GM04504 (cell line): ENCODE results near the gene SZT2.
A peak's percentile ranks its signal among the peaks of the same experiment; 100 is the strongest.

Source experiments
- DNase-seq: peaks from one replicate; pipeline ENCODE4 v3.0.0-alpha.2; 2012; ENCODE audit warnings: low read depth

Gene SZT2

DNA sequence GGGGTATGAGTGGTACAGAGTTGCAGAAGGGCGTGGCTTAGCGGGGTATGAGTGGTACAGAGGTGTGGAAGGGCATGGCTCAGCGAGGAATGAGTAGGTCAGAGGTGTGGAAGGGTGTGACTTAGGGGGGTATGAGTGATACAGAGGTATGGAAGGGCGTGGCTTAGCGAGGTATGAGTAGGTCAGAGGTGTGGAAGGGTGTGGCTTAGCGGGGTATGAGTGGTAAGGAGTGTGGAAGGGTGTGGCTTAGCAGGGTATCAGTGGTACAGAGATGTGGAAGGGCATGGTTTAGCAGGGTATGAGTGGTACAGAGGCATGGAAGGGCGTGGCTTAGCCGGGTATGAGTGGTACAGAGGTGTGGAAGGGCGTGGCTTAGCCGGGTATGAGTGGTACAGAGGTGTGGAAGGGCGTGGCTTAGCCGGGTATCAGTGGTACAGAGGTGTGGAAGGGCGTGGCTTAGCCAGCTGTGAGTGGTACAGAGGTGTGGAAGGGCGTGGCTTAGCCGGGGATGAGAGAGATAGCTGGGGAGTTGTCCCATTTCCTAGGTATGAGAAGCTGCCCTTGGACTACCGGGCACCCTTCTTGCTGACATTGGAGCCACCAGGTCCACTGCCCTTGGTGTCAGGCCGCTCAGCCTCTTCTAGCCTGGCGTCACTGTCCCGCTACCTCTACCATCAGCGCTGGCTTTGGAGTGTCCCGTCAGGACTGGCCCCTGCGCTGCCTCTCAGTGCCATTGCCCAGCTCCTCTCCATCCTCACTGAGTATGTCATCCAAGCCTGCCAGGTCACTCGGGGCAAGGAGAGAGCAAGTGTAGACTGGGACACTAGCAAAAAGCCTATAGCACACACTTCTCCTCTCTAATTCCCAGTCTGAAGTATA, 34.2 kb downstream of the SZT2 start:
- no peak for DNase-seq

DNA sequence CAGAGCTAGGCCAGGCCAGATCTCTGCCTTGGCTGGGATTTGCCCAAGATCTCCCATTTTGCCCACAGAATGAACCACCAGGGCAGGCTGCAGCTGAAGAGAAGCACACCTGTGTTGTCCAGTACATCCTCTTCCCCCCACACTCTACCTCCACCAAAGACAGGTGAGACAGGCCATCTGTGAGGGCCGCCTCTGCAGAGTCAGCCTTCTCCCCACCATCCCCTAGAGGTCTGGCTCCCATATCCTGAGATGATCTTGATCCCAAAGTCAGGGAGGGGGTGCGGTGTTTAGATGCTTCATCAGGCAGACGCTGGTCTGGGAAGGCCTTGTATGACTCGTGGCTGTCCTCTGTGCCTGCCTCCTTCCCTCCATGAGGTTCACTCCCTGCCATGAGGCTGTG, 35.3 kb downstream of the SZT2 start:
- no peak for DNase-seq

DNA sequence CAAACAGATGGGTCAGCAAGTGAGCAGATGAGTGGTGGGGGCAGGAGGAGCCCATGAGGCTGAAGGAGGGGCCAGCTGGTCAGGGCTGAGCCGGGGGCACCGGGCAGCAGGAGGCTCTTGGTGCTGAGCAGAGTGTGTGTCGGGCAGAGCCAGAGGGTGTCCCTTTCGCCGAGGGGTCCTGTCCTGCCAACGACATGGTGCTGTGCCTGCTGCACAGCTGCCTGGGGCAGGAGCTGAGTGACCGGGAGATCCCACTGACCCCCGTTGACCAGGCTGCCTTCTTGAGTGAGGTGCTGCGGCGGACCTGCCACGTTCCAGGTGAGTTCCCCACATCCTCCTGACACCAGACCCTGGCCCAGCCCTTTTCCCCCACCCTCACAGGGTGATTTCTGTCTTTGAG, 36.5 kb downstream of the SZT2 start:
- no peak for DNase-seq

DNA sequence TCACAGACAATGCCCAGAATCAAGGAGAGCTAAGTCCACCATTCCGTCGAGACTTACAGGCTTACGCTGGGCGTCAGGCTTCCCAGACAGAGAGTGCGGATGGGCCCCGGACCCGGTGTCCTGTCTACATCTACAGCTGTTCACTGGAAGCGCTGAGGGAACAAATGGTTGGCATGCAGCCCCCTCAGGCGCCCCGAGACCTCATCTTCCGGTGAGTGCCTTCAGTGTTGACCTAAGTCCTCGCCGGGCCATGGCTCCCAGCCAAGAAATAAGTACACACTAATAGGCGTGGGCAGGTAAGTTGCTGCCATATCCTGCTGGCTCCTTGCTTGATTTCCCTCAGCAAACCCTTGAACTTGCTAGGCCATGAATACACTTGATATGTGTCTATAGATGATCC, 37.8 kb downstream of the SZT2 start:
- no peak for DNase-seq

DNA sequence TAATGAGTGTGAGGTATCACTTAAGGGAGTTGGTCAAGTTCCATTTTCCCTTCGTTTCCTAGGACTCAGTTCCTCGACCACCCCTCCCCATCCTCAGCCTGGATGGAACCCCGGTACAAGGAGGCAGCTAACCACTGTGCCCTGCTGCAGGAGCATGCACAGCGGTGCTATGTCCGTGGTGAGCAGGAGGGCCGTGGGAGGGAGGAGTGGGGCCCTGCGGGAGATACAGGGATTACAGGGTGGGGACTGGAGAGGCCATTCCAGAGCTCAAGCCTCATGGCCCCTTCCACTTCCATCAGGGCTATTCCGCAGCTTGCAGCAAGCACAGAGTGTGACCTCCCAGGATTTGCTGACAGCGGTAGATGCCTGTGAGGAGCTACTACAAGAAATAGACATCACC, 38.2 kb downstream of the SZT2 start:
- DNase-seq = no peak

DNA sequence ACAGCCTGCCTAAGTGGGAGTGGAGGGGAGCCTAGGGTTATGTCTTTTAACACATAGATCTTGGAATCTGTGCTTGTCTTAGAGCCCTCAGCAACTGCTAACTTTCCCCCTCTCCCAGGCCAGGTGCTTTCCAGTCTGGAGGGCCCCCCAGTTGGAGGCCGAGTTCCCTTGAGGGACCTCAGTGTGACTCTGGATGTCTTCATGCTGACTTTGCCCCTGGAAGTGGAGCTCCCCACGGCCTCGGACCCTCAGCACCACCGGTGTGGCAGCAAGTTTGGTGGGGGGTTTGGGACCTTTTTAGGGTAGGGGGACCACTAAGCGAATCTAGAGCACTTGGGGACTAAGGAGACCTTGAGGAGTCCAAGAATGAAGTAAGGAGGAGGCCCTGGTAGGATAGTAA, 41.1 kb downstream of the SZT2 start:
- DNase-seq = no peak

DNA sequence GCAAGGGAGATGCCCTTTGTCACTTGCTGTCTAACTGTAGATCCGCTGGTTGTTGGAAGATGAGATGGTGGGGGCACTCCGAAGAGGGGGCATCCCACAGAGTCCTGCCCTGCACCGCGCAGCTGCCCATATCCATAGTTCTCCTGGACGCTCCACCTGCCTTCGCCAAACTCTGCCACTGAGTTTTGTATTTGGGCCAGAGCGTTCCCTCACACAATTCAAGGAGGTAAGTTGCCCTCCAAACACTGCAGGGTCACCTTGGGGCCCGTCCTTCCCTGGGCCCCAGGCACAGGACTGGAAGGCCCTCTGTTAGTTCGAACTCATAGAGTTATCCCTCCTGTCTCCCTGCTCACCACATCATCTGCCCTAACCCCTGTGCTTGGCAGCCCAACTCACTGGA, 42.0 kb downstream of the SZT2 start:
- no peak for DNase-seq

DNA sequence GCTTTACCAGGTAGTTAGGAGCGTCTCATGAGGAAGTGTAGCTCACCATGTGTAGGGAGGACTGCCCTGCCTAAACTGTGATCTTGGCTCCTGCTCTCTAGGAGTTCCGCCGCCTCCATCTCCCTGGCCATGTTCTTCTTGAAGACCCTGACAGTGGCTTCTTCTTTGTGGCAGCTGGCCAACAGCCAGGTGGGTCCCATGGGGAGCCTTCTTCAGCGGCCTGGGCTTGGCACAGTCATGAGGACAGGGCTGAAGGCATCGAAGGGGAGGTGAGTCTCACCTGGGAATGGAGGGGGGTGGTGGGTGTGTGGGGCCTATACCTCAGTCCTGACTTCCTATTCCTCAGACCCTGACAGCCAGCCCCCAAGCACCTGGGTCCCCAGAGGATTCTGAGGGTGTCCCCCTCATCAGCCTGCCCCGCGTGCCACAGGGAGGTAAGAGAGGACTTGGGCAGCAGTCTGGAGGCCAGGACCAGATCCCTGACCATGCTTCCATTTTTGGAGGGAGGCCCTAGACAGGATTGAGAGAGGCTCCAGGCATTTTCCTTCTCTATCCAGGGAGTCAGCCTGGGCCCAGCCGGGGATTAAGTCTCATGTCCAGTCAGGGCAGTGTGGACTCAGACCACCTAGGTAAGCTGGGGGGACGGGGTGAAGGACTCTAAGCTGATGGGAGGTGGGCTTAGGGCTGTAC, 42.6 kb downstream of the SZT2 start:
- no peak for DNase-seq

DNA sequence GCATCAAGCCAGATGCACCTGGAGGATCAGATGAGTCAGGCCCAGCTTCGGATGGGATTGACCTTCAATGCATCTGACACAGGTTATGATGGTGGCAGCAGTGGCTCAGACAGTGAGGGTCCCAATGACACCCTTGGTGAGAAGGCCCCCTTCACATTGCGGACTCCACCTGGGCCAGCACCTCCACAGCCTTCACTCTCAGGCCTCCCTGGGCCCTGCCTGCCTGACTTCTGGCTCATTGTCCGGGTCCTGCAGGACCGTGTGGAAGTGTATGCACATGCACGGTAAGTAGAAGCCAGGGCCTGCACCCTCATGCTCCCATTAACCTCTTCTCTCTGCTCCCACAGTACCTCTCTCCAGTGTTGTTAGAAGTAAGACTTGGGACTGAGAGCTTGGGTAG, 43.2 kb downstream of the SZT2 start:
- DNase-seq = no peak

DNA sequence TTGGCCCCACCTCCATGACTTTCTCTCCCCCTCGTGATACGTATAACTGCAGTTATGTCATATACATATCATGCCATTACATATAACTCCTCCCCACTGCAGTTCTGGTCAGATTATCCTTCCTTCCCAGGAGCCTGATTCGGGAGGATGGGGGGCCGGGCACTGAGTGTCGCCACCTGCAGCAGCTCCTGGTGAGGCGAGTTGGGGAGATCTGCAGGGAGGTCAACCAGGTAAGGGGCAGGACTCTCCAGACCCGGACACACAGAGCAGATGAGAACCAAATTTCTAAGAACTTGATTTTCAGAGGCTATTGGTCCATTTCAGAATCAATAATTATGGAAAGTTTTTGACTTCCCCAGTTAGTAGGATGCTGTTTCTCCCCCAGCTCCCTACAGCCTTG, 44.6 kb downstream of the SZT2 start:
- no peak for DNase-seq

DNA sequence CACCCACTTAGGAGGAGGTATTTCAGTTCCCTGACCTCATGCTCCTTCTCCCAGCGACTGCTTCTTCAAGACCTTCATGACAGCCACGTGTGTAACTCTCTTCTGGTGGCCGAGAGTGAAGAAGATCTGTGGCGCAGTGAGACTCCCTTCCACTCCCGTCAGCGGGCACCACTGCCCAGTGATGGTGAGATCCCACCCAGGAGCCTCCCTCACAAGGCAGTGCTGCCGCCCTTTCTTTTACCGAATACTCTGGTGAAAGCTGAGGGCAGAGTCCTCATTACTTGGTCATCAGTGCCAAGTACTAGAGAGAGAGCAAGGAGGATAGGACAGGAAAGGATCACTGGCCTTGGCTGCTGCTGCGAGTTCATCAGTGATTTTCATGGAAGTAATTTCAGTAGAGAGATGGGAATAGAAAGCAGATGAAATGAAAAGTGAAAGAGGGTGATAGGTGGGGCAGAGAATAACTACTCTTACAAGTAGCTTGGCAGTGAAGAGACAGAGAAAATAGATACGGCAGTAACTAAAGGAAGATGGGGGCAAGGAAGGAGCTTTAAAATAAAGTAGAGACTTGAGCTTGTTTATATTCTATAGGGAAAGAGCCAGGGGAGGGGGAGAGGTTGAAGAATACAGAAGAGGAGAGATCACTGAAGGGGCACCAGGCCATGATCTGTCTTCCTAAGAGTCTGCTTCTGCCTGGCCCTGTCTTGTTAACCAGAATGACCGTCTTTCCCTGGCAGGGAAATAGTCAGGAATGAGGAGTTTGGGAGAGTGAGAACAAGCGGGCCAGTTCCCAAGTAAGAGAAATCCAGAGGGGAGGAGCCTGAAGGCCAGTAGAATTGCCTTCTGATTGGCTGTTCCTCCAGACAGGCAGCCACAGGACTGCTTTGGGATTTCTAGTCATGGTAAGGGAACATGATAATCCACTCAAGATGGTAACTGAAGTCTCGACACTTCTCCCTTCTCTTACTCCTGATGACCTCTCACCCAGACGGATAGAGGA, 45.7 kb downstream of the SZT2 start:
- DNase-seq = peak; percentile 50

DNA sequence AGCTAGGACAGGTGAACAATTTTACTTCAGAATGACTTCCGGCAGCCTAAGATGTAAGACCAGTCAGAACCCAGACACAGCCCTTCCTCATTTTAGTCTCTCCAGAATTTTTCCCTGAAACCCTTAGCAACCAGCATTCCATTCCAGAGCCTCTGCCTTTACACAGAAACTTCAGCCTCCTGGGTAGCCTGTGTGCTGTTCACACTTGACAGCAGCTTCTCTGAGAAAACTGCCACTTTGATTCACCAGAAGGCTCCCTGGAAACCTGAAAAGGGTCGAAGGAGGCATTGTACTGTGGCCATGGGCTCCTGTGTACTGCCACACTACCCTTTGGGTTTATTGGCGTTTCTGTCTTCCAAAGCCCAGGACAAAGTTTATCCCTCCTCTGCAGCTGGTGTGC, 46.7 kb downstream of the SZT2 start:
- DNase-seq = no peak

DNA sequence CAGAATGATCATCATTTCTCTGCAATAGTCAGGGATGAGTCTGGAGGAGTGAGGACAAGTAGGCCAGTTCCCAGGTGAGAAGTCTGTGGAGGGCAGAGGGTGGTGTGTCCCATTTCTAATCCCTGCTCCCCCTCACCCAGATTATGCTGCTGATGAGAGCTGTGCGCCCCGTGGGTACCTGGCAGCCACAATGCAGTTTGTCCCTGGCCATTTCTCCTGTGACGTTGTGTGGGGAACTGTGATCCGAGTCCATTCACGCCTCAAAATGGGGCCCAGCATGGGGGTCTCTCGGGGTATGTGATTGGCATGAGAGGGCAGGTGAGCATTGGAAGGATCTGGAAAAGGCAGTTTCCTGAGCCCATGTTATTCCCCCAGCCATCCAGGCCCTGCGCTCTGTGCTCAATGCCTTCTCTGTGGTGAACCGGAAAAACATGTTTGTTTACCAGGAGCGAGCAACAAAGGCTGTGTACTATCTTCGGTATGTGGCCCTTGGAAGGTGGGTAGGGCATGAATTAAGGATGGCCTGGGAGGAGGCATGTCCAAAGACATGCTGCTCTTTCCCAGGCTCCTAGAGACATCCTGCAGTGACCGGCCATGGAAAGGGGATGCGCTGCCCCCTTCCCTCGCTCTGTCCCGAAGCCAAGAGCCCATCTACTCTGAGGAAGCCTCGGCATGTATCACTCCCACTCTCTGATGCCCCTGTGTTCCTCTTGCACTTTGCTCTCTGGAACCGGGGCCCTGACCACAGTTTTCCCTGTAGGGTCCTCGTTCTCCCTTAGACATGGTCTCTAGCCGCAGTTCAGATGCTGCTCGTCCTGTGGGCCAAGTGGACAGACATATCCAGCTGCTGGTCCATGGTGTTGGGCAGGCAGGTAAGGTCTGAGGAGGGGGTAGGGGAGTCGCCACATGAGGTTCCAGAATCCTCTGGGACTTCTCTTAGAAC, 47.6 kb downstream of the SZT2 start:
- DNase-seq = no peak

DNA sequence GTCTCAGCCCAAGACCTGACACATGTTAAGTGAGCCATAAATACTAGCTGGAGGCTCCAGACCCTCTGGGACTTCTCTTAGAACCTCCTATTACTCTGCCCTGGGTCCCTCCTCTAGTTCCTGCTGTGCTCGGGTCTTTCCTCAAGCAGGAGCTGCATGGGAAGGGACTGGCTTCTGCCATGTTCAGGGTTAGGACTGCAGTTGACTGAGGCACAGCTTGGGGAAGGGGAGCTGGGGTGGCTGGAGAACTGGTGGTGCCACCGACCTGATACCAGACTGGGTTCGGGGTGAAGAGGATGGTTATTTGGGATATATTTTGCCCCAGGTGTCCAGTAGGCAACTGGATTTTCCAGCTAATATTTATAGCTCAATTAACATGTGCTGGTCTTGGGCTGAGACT, 48.3 kb downstream of the SZT2 start:
- DNase-seq = no peak

DNA sequence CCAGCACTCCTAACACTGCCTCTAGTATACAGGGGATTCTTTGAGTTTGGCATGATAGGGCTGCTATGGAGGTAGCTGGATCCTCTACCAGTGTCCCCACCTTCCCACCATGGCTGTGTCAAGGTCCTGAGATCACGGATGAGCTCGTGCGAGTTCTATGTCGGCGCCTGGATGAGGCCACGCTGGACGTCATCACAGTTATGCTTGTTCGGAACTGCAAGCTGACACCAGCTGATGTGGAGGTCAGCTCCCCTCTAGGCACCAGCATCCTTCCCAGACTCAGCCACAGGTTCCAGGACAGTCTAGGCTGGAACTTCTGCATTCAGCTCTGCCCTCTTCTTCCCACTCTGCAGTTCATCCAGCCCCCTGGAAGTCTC, 48.9 kb downstream of the SZT2 start:
- no peak for DNase-seq

DNA sequence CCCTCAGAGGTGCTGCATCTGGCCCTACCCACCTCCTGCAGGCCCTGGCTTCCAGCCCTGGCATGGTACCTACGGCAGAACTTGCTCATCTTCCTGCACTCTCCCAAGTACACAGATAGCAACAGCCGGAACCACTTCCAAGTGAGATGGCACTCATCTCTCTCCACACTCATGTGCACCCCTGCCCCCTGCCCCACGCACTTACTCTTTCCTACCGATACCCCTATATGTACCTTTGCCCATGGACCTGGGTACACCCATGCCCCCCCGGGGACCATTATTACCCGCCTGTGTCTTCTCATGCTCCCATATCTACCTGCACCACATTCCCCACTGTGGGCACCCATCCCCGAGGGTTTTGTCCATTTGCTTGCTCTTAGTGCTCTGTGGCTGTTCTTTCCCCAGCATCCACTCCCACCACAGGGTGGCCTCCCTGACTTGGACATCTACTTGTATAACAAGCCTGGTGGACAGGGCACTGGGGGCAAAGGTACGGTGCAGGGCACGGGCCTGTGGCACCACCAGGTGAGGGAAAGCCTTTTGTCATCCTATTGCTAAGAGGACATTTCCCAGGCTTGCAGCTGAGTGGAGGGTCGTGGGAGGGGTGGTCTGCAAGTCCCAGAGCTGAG, 49.4 kb downstream of the SZT2 start:
- DNase-seq = no peak

DNA sequence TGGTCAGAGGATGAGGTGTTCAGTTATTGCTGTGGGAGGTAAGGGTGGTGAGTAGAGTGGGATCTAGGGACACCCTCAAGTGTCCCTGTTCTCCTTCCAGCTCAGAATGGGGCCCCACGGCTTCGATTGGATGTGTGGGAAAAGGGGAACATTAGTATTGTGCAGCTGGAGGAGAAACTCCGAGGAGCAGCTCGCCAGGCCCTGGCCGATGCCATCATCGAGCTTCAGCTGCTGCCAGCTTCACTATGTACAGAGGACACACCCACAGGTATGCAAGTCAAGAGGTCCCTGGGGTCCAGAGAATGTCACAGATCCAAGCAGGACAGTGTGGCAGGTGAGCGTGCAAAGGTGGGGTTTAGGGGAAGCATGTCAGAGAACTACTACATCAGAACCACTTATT, 50.1 kb downstream of the SZT2 start:
- DNase-seq = no peak

DNA sequence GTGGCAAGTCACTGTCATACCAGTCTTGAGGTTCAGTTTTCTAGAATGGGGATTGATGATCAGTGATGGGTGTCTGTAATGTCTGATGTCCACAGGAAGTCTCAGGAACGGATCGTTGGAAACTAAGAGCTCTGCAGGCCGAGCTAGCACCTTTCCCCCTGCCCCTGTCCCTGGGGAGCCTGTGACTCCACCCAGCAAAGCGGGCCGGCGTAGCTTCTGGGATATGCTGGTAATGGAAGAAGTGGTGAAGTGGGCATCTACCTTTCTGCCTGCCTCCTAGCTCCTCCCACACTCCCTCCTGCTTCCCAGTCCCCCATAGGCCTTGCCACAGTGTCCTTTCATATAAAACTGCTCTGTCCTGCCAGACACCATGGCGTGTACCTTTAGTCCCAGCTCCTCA, 50.7 kb downstream of the SZT2 start:
- DNase-seq = no peak

DNA sequence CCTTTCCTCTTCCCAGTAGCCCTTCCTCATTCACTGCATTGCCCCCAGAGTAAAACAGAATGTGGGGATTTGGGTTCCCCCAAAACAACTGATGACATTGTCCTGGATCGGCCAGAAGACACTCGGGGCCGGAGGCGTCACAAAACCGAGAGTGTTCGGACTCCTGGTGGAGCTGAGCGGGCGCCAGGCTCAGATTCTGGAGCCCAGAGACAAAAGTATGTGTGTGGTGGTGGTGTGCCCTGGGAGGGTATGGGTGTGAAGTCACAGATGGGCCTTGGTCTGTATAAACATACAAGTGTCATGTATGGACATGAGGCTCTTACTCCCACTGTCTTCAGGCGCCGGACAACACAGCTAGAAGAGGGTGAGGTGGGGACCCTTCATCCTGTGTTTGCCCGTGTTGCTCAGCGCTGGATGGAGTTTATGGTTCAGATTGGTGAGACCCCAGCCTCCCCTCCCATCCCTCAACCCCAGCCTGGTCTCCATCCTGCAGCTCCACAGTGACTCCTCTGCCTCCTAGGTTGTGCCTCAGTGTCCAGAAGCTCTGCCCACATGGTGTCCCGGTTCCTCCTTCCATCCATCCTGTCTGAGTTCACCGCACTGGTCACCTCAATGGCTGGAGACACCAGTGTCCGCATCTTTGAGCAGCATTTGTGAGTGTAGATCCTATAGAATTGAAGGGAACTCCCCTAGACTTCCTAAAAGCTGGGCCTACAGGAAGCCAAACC, 51.6 kb downstream of the SZT2 start:
- no peak for DNase-seq
